ENCODE data around the gene ENKD1.

ENKD1 gene

GRCh38 chr16:67679935-67680897 is 13.7 kb upstream of the ENKD1 start:
- DNase-seq (ENCODE audit: low spot score): no peak

GRCh38 chr16:67678354-67679023 is 11.9 kb upstream of the ENKD1 start:
- DNase-seq (ENCODE audit: low spot score): no peak

- DNase-seq (ENCODE audit: low spot score): no peak
Observed at GRCh38 chr16:67677712-67678111, 11.2 kb upstream of the ENKD1 start.

- no peak for DNase-seq (ENCODE audit: low spot score)
Observed at GRCh38 chr16:67676939-67677338, 10.4 kb upstream of the ENKD1 start.

GRCh38 chr16:67676516-67676915 is 10.0 kb upstream of the ENKD1 start:
- DNase-seq (ENCODE audit: low spot score): no peak

- DNase-seq (ENCODE audit: low spot score): no peak
Observed at GRCh38 chr16:67675999-67676398, 9.4 kb upstream of the ENKD1 start.

- no peak for DNase-seq (ENCODE audit: low spot score)
Observed at GRCh38 chr16:67675579-67675935, 9.0 kb upstream of the ENKD1 start.

- DNase-seq (ENCODE audit: low spot score): no peak
Observed at GRCh38 chr16:67674851-67675578, 8.5 kb upstream of the ENKD1 start.

GRCh38 chr16:67673712-67674580 is 7.4 kb upstream of the ENKD1 start:
- no peak for DNase-seq (ENCODE audit: low spot score)

GRCh38 chr16:67672739-67673662 is 6.5 kb upstream of the ENKD1 start:
- DNase-seq (ENCODE audit: low spot score): peak; percentile 41

- DNase-seq (ENCODE audit: low spot score): peak; percentile 15
Observed at GRCh38 chr16:67672306-67672705, 5.8 kb upstream of the ENKD1 start.

GRCh38 chr16:67669499-67670101 is 3.0 kb upstream of the ENKD1 start:
- no peak for DNase-seq (ENCODE audit: low spot score)

GRCh38 chr16:67668495-67669157 is 2.1 kb upstream of the ENKD1 start:
- no peak for DNase-seq (ENCODE audit: low spot score)

- DNase-seq (ENCODE audit: low spot score): peak; percentile 97
Observed at GRCh38 chr16:67667817-67668494, 1.4 kb upstream of the ENKD1 start.

- no peak for DNase-seq (ENCODE audit: low spot score)
Observed at GRCh38 chr16:67667453-67667816, 885 bp upstream of the ENKD1 start.

GRCh38 chr16:67666032-67666551 is 458 bp downstream of the ENKD1 start:
- DNase-seq (ENCODE audit: low spot score): peak; percentile 54

GRCh38 chr16:67665598-67665997 is 952 bp downstream of the ENKD1 start:
- DNase-seq (ENCODE audit: low spot score): no peak

- DNase-seq (ENCODE audit: low spot score): no peak
Observed at GRCh38 chr16:67664871-67665270, 1.7 kb downstream of the ENKD1 start.
